D721Med (cell line): ENCODE data around the gene MMP19.

Experiments
- DNase-seq: peaks from one replicate; pipeline ENCODE4 v3.0.0; 2011; ENCODE audit warnings: low spot score; ENCODE audit not compliant: insufficient read length
- FAIRE-seq: peaks from 2 replicates; lab custom pipeline; 2011; peaks lifted over from hg19 to GRCh38; lab: Jason Lieb, UNC
- TF ChIP-seq, protein P1 (sequence below): IDR thresholded peaks from 2 replicates; pipeline ENCODE4 v1.5.1; 2012; ENCODE audit warnings: mild to moderate bottlenecking, control low read depth; ENCODE audit not compliant: insufficient read depth; ENCODE audit errors: missing control alignments

The MMP19 gene

GRCh38 chr12:55789893-55790292 lies 52.8 kb downstream of the MMP19 start:
- FAIRE-seq (no peak), DNase-seq (no peak)
- TF ChIP-seq, protein P1, sequence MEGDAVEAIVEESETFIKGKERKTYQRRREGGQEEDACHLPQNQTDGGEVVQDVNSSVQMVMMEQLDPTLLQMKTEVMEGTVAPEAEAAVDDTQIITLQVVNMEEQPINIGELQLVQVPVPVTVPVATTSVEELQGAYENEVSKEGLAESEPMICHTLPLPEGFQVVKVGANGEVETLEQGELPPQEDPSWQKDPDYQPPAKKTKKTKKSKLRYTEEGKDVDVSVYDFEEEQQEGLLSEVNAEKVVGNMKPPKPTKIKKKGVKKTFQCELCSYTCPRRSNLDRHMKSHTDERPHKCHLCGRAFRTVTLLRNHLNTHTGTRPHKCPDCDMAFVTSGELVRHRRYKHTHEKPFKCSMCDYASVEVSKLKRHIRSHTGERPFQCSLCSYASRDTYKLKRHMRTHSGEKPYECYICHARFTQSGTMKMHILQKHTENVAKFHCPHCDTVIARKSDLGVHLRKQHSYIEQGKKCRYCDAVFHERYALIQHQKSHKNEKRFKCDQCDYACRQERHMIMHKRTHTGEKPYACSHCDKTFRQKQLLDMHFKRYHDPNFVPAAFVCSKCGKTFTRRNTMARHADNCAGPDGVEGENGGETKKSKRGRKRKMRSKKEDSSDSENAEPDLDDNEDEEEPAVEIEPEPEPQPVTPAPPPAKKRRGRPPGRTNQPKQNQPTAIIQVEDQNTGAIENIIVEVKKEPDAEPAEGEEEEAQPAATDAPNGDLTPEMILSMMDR = no peak

DNA sequence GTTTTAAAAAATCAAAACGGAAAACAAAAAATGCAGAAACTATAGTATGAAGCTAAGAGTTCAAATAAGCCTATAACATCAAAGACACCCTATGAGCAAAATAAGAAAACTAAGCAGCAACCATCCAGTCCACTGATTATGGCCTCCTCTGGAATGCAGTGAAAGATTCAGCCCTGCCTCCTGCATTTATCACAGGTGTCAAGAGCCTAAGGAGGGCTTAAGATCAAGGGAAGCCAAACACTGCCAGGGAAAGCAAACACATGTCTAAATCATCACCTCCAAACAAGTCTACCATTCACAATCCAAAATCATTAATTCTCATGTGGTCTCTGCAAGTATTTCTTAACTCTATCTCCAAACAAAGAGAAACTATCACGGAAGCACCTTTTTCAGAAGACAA lies 53.6 kb downstream of the MMP19 start:
- no peak for FAIRE-seq
- no peak for DNase-seq
- TF ChIP-seq, protein P1 = no peak

DNA sequence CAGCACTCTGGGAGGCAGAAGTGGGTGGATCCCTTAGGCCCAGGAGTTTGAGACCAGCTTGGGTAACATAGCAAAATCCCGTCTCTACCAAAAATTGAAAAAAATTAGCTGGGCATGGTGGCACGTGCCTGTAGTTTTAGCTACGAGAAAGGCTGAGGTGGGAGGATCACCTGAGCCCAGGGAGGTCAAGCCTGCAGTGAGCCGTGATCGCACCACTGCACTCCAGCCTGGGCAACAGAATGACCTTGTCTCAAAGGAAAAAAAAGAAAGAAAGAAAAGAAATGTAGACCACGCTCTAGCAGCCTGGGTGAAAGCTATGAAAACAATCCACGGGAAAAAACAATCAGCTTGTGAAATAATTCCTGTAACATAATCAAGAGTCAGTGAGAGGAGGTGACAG lies 54.2 kb downstream of the MMP19 start:
- no peak for DNase-seq
- TF ChIP-seq, protein P1 = no peak
- no peak for FAIRE-seq
